Endothelial cell of umbilical vein (primary cell): Measurements from ENCODE around the gene RASGRP1. TPM values are rescaled to one million over a fixed set of nuclear protein-coding genes. Genes with fewer than 3 reads are reported as not detected.

Experiments used
- BruUV-seq: library from RNA; stranded (reverse); fragments of 400-500 nt; replicated peaks from 2 replicates; lab custom pipeline; 2021; lab: Mats Ljungman, UMichigan
- CTCF ChIA-PET: fragments of 300-600, 350-600 bp; sonication (Branson Sonifier 250); formaldehyde crosslinking; loops from one replicate; lab custom pipeline; 2021; ENCODE audit warnings: antibody characterized with exemption, inconsistent platforms; lab: Charles Lee
- POLR2A ChIA-PET: fragments of 300-600, 350-600 bp; sonication (Branson Sonifier 250); formaldehyde crosslinking; loops from one replicate; lab custom pipeline; 2021; ENCODE audit warnings: antibody characterized with exemption, inconsistent platforms; lab: Charles Lee
- DNase-seq: peaks from one replicate; pipeline ENCODE4 v3.0.0-alpha.2; 2011; ENCODE audit warnings: low read depth, low spot score
- FAIRE-seq: peaks from 2 replicates; lab custom pipeline; 2011; peaks lifted over from hg19 to GRCh38; lab: Jason Lieb, UNC
- H2AFZ ChIP-seq: 2 replicates; pipeline ENCODE4 v1.6.0; 2012; ENCODE audit warnings: low read depth, low read length, control low read depth, inconsistent platforms
- H3K27ac ChIP-seq: 2 replicates; pipeline ENCODE4 v1.5.1; 2011; ENCODE audit warnings: low read depth, mild to moderate bottlenecking, control low read depth, low read length, moderate library complexity; ENCODE audit not compliant: insufficient read depth
- H3K27me3 ChIP-seq, 2 experiments: 2 replicates each; pipeline versions ENCODE4 v1.6.0 to v1.6.1; 2011; ENCODE audit warnings: low read length in 2 of 2, mixed read lengths in 1 of 2; ENCODE audit not compliant: control insufficient read depth in 2 of 2, insufficient read depth in 2 of 2
- H3K36me3 ChIP-seq, 2 experiments: 2 replicates in 1 of 2; 3 replicates in 1 of 2; pipeline ENCODE4 v1.5.1; 2011; ENCODE audit warnings: low read length in 2 of 2, mild to moderate bottlenecking in 1 of 2, moderate library complexity in 1 of 2; ENCODE audit not compliant: control insufficient read depth in 2 of 2, insufficient read depth in 2 of 2; ENCODE audit errors: extremely low read depth in 1 of 2
- H3K4me1 ChIP-seq: 3 replicates; pipeline ENCODE4 v1.5.1; 2011; ENCODE audit warnings: mild to moderate bottlenecking, low read length; ENCODE audit not compliant: control insufficient read depth, insufficient read depth; ENCODE audit errors: extremely low read depth
- H3K4me2 ChIP-seq: 2 replicates; pipeline ENCODE4 v1.6.1; 2011; ENCODE audit warnings: low read length, control low read depth, mixed read lengths; ENCODE audit not compliant: insufficient read depth
- H3K4me3 ChIP-seq, 3 experiments: fragments of 200-600 bp in 1 of 3; sonication (generic), shearing (Covaris generic) in 1 of 3; replicated peaks in 1 of 3; 2 replicates each; pipeline ENCODE4 v1.5.1; 2011 to 2016; ENCODE audit warnings: control low read depth in 3 of 3, low read length in 3 of 3, mild to moderate bottlenecking in 2 of 3, inconsistent platforms in 1 of 3, low read depth in 1 of 3, moderate library complexity in 1 of 3; ENCODE audit not compliant: insufficient read depth in 1 of 3
- H3K79me2 ChIP-seq: 2 replicates; pipeline ENCODE4 v1.6.0; 2012; ENCODE audit warnings: low read length, inconsistent platforms; ENCODE audit not compliant: control insufficient read depth, insufficient read depth
- H3K9ac ChIP-seq: replicated peaks from 2 replicates; pipeline ENCODE3; 2011; ENCODE audit warnings: low read length, control low read depth; ENCODE audit not compliant: insufficient read depth; ENCODE audit errors: extremely low read depth
- H3K9me1 ChIP-seq: replicated peaks from 3 replicates; pipeline ENCODE4 v1.6.0; 2011; ENCODE audit warnings: mild to moderate bottlenecking, low read length; ENCODE audit not compliant: control insufficient read depth, insufficient read depth; ENCODE audit errors: extremely low read depth
- H3K9me3 ChIP-seq: replicated peaks from 2 replicates; pipeline ENCODE4 v1.5.1; 2012; ENCODE audit warnings: low read length, inconsistent platforms; ENCODE audit not compliant: control insufficient read depth, insufficient read depth
- H4K20me1 ChIP-seq: replicated peaks from 2 replicates; pipeline ENCODE3; 2011; ENCODE audit warnings: mild to moderate bottlenecking, low read length; ENCODE audit not compliant: control insufficient read depth, insufficient read depth; ENCODE audit errors: extremely low read depth
- EZH2 ChIP-seq: IDR thresholded peaks from 2 replicates; pipeline ENCODE4 v1.6.1; 2012; ENCODE audit warnings: borderline replicate concordance, low read depth, mild to moderate bottlenecking, moderate library complexity, low read length, inconsistent platforms; ENCODE audit not compliant: severe bottlenecking
- FOS ChIP-seq: IDR thresholded peaks from 2 replicates; pipeline ENCODE4 v1.6.1; 2011; ENCODE audit warnings: mild to moderate bottlenecking, low read length, moderate library complexity, borderline replicate concordance; ENCODE audit not compliant: insufficient read depth
- GATA2 ChIP-seq: IDR thresholded peaks from 2 replicates; pipeline ENCODE4 v1.7.0; 2011; ENCODE audit warnings: low read depth, mild to moderate bottlenecking, moderate library complexity, mixed read lengths, low read length; ENCODE audit not compliant: insufficient read length, insufficient read depth
- JUN ChIP-seq: IDR thresholded peaks from 2 replicates; pipeline ENCODE4 v1.6.1; 2011; ENCODE audit warnings: borderline replicate concordance, low read depth; ENCODE audit not compliant: insufficient read length, insufficient read depth
- MYC ChIP-seq: IDR thresholded peaks from one replicate; pipeline ENCODE4 v1.6.1; 2011; ENCODE audit warnings: mild to moderate bottlenecking, low read depth, low read length
- POLR2A ChIP-seq: IDR thresholded peaks from 2 replicates; pipeline ENCODE4 v1.6.1; 2012; ENCODE audit warnings: low read depth, mild to moderate bottlenecking, control low read depth, low read length
- POLR2AphosphoS5 ChIP-seq: IDR thresholded peaks from 2 replicates; pipeline ENCODE4 v1.6.1; 2012; ENCODE audit warnings: low read depth, mild to moderate bottlenecking, control low read depth, low read length, moderate library complexity; ENCODE audit not compliant: insufficient read depth
- dilution Hi-C: fragments of 300-500 bp; cut with MboI; formaldehyde crosslinking; loops from one replicate; pipeline ENCODE4 v1.15.0; 2019; ENCODE audit warnings: low sequenced_read_pairs; ENCODE audit not compliant: extremely low pct_ligation_motif_present
- intact Hi-C: fragments of 100-400 bp; cut with micrococcal nuclease; formaldehyde crosslinking; loops from one replicate; pipeline ENCODE4 v1.10.0; 2022
- polyA plus RNA-seq, 4 experiments: library from polyadenylated mRNA; depleted of rRNA in 3 of 4; stranded (reverse) in 3 of 4; unstranded in 1 of 4; fragments of >200 nt; gene quantifications; 2 replicates each; pipeline versions ENCODE4 v1.2.1 to v1.2.3, GENCODE V29; 2011 to 2012; ENCODE audit warnings: missing spikeins in 1 of 4
- total RNA-seq: library from RNA; stranded (reverse); gene quantifications from 2 replicates; pipeline ENCODE4 v1.2.3, GENCODE V29; 2021
- TF ChIP-seq, protein P1 (sequence below): IDR thresholded peaks from 2 replicates; pipeline ENCODE4 v1.6.1; 2011; ENCODE audit not compliant: insufficient read depth, insufficient read length
- TF ChIP-seq, protein P2 (sequence below), 2 donors: IDR thresholded peaks; 1 replicate in 1 of 2; 2 replicates in 1 of 2; pipeline ENCODE4 v1.5.1; 2011; ENCODE audit warnings: low read length in 2 of 2, mild to moderate bottlenecking in 2 of 2, moderate library complexity in 2 of 2, control low read depth in 1 of 2, inconsistent platforms in 1 of 2, low read depth in 1 of 2; ENCODE audit not compliant: insufficient read depth in 1 of 2; ENCODE audit errors: extremely low read depth in 1 of 2

The RASGRP1 gene
- total and polyA plus RNA-seq, 2 donors (not counting 3 experiments of a cell fraction or from before 2014, with no cell fraction given) = 0.15 to 0.38 TPM

DNA sequence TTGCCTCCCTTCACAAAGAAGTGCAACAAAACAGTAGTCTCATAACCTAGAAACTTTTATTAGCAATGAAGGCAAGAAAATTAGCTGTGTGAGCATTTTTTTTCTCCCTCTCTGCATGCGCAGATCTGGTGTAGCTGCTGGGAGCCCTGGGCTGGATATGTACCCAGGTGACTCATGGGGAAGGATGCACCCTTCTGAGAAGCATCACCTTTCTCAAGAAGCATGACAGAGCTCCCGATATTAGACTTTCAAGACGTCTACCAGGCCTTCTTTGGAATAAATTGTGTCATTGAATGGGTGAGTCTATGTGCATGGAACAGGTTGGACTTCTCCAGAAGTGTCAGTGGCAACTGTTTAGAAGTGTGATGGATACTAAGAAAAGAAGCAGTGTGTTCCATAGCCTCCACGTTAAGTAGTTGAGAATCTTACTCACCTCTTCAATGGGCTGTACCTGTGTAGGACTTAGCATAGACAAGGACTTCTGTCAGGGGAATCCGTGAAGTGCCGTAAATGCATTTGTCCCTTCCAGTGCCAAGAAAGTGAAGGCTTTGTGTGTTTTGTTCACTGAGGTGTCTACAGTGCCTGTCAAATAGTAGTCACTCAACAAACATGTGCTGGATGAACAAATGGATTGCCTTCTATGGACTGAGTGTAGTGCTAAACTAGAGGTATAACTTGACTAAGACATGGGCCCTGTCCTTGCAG, 47.7 kb upstream of the RASGRP1 start:
- no peaks in the 10 kb centered on the region for H3K9me3 ChIP-seq

DNA sequence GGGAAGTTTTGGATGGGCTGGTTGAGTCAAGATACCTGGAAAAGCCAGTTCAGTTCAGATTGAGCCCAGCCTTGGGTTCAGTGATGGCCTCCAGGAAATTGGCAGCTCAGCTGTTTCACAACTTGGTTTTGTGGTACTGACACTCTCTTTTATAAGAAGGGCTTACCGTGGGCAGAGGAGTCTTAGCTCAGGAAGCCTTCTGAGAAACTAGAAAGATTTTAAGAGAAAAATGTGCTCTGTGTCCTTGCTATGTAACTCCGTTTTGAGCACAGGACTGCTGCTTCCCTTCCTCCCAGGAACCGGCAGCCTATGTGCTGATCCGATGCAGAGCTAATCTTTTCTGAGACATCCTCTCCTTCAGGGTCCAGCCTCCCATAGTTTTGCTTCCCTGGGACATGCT, 46.6 kb upstream of the RASGRP1 start:
- no peak for FAIRE-seq
- Histone ChIP-seq H2AFZ (no peak overlapping the region), H3K9me3 (no peaks in the 10 kb centered on the region), H3K9ac (no peak overlapping the region), H3K27me3 (peaks cover 6 to 10% of the 10 kb centered on the region in 2 experiments), H3K4me2 (no peak overlapping the region), H3K79me2 (no peaks in the 10 kb centered on the region), H3K36me3 (no peaks in the 10 kb centered on the region), H3K4me1 (no peaks in the 10 kb centered on the region), H3K27ac (no peak overlapping the region), H3K9me1 (no peaks in the 10 kb centered on the region), H3K4me3 (no peak overlapping the region), H4K20me1 (no peaks in the 10 kb centered on the region)
- DNase-seq = no peak
- dilution Hi-C loops = no loop called here
- CTCF ChIA-PET = interaction anchor here (1.1 to 1.3 kb wide), 2 partner anchors 11 to 47 kb away, joined by 4 to 7 read pairs; no protein-coding TSS in a partner anchor
- intact Hi-C loops = no loop called here
- TF ChIP-seq, protein P1, sequence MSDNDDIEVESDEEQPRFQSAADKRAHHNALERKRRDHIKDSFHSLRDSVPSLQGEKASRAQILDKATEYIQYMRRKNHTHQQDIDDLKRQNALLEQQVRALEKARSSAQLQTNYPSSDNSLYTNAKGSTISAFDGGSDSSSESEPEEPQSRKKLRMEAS = no peak
- TF ChIP-seq FOS (no peak), POLR2A (no peak), POLR2AphosphoS5 (no peak), JUN (no peak), EZH2 (no peak), MYC (no peak), GATA2 (no peak)
- TF ChIP-seq, protein P2, sequence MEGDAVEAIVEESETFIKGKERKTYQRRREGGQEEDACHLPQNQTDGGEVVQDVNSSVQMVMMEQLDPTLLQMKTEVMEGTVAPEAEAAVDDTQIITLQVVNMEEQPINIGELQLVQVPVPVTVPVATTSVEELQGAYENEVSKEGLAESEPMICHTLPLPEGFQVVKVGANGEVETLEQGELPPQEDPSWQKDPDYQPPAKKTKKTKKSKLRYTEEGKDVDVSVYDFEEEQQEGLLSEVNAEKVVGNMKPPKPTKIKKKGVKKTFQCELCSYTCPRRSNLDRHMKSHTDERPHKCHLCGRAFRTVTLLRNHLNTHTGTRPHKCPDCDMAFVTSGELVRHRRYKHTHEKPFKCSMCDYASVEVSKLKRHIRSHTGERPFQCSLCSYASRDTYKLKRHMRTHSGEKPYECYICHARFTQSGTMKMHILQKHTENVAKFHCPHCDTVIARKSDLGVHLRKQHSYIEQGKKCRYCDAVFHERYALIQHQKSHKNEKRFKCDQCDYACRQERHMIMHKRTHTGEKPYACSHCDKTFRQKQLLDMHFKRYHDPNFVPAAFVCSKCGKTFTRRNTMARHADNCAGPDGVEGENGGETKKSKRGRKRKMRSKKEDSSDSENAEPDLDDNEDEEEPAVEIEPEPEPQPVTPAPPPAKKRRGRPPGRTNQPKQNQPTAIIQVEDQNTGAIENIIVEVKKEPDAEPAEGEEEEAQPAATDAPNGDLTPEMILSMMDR (IDR thresholded peaks at IDR 0.05; ENCODE audit: extremely low read depth in 1 of 2, insufficient read depth in 1 of 2, low read depth in 1 of 2, low read length in 2 of 2) = no peak
- POLR2A ChIA-PET = no interaction called here
- BruUV-seq = no TSS peak

More for the DNA sequence above, 47.7 kb upstream of the RASGRP1 start:
- Histone ChIP-seq H3K79me2 (no peaks in the 10 kb centered on the region), H3K4me3 (no peak overlapping the region), H3K4me2 (no peak overlapping the region), H4K20me1 (no peaks in the 10 kb centered on the region), H3K27ac (no peak overlapping the region), H3K27me3 (peaks cover 4 to 8% of the 10 kb centered on the region in 2 experiments), H3K36me3 (no peaks in the 10 kb centered on the region), H2AFZ (no peak overlapping the region), H3K4me1 (no peaks in the 10 kb centered on the region), H3K9ac (no peak overlapping the region), H3K9me1 (no peaks in the 10 kb centered on the region)
- DNase-seq (no peak), FAIRE-seq (no peak)
- intact Hi-C loops = no loop called here
- no TSS peak for BruUV-seq
- CTCF ChIA-PET = interaction anchor here (1.1 to 1.3 kb wide), 2 partner anchors 12 to 48 kb away, joined by 4 to 7 read pairs; no protein-coding TSS in a partner anchor
- POLR2A ChIA-PET = no interaction called here
- dilution Hi-C loops = no loop called here
- TF ChIP-seq EZH2 (no peak), JUN (no peak)
